DOHH2 (cell line): Measurements from ENCODE around the gene IL31.

Experiments
- H3F3A ChIP-seq: fragments of 200-600 bp; sonication (generic), shearing (Covaris generic); 2 replicates; pipeline ENCODE4 v1.6.0; 2016; ENCODE audit warnings: antibody characterized with exemption, mild to moderate bottlenecking; ENCODE audit not compliant: control insufficient read depth, insufficient read depth
- H3K27ac ChIP-seq: fragments of 200-600 bp; sonication (generic); 2 replicates; pipeline ENCODE4 v1.5.1; 2014; ENCODE audit warnings: low read depth, mild to moderate bottlenecking, low read length, moderate library complexity
- H3K27me3 ChIP-seq: fragments of 200-600 bp; sonication (generic); 2 replicates; pipeline ENCODE4 v1.6.1; 2014; ENCODE audit warnings: mild to moderate bottlenecking, low read length, mixed read lengths; ENCODE audit not compliant: control insufficient read depth
- H3K36me3 ChIP-seq: fragments of 200-600 bp; sonication (generic); 2 replicates; pipeline ENCODE4 v1.6.1; 2014; ENCODE audit warnings: mild to moderate bottlenecking, low read length, moderate library complexity, mixed read lengths; ENCODE audit not compliant: control insufficient read depth
- H3K4me1 ChIP-seq: fragments of 200-600 bp; sonication (generic); 2 replicates; pipeline ENCODE4 v1.6.1; 2014; ENCODE audit warnings: mild to moderate bottlenecking, low read length, mixed read lengths; ENCODE audit not compliant: control insufficient read depth
- H3K4me2 ChIP-seq: fragments of 200-600 bp; sonication (generic); 2 replicates; pipeline ENCODE4 v1.6.0; 2014; ENCODE audit warnings: mild to moderate bottlenecking, low read length, moderate library complexity
- H3K4me3 ChIP-seq: fragments of 200-600 bp; sonication (generic); 2 replicates; pipeline ENCODE4 v1.5.1; 2014; ENCODE audit warnings: mild to moderate bottlenecking, low read length, mixed read lengths
- H3K79me2 ChIP-seq: fragments of 200-600 bp; sonication (generic); 2 replicates; pipeline ENCODE4 v1.6.1; 2014; ENCODE audit warnings: mild to moderate bottlenecking, low read length, mixed read lengths; ENCODE audit not compliant: control insufficient read depth
- H3K9me2 ChIP-seq: fragments of 200-600 bp; sonication (generic); replicated peaks from 2 replicates; pipeline ENCODE4 v1.6.1; 2014; ENCODE audit warnings: mild to moderate bottlenecking, low read length, mixed read lengths; ENCODE audit not compliant: control insufficient read depth
- H3K9me3 ChIP-seq: fragments of 200-600 bp; sonication (generic); 2 replicates; pipeline ENCODE4 v1.6.1; 2014; ENCODE audit warnings: antibody characterized with exemption, low read length, mixed read lengths; ENCODE audit not compliant: control insufficient read depth, insufficient read depth
- H4K20me1 ChIP-seq: fragments of 200-600 bp; sonication (generic); 2 replicates; pipeline ENCODE4 v1.6.0; 2014; ENCODE audit warnings: low read depth, mild to moderate bottlenecking, antibody characterized with exemption, low read length, moderate library complexity; ENCODE audit not compliant: control insufficient read depth, insufficient read depth
- CTCF ChIP-seq: fragments of 200-600 bp; sonication (generic); IDR thresholded peaks from one replicate; pipeline ENCODE4 v1.5.1; 2014; ENCODE audit warnings: antibody characterized with exemption, mild to moderate bottlenecking, low read depth, low read length; ENCODE audit not compliant: poor library complexity, severe bottlenecking
- EZH2phosphoT487 ChIP-seq: fragments of 200-600 bp; sonication (generic); IDR thresholded peaks from 2 replicates; pipeline ENCODE4 v1.6.1; 2017; ENCODE audit warnings: borderline replicate concordance, mild to moderate bottlenecking, antibody characterized with exemption, low read length, moderate library complexity, mixed read lengths

Gene IL31

DNA sequence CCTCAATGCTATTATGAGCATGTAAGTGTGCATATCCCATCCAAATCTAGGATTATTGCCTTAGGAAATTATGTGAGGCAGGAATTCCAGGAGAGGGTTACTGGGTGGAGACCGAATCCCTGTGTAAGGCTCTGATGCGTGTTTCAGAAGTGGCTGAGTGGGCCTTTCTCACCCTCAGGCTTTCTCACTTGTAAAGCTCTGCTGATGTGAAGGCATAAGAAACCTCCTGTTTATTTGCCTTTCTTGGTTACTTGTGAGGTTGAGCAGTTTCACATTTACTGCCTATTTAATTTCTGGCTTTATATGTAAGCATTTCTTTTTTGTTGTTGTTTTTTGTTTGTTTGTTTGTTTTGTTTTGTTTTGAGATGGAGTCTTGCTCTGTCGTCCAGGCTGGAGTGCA is 11.0 kb downstream of the IL31 start:
- Histone ChIP-seq H3K27ac (no peak overlapping the region), H3K9me3 (no peaks in the 10 kb centered on the region), H3K4me2 (no peak overlapping the region), H3K36me3 (no peaks in the 10 kb centered on the region), H3K9me2 (no peaks in the 10 kb centered on the region), H3K4me1 (no peaks in the 10 kb centered on the region), H4K20me1 (no peaks in the 10 kb centered on the region), H3F3A (no peaks in the 10 kb centered on the region), H3K79me2 (no peaks in the 10 kb centered on the region), H3K4me3 (no peak overlapping the region), H3K27me3 (peaks cover 19% of the 10 kb centered on the region)
- TF ChIP-seq CTCF = no peak
- no peak for TF ChIP-seq EZH2phosphoT487

GRCh38 chr12:122161682-122162081 is 12.3 kb downstream of the IL31 start:
- Histone ChIP-seq H3K27me3 (peaks cover 11% of the 10 kb centered on the region), H3K9me2 (no peaks in the 10 kb centered on the region), H3K4me1 (no peaks in the 10 kb centered on the region), H3K27ac (no peak overlapping the region), H3F3A (no peaks in the 10 kb centered on the region), H3K4me2 (no peak overlapping the region), H3K4me3 (no peak overlapping the region), H3K79me2 (no peaks in the 10 kb centered on the region), H4K20me1 (no peaks in the 10 kb centered on the region), H3K36me3 (no peaks in the 10 kb centered on the region), H3K9me3 (no peaks in the 10 kb centered on the region)
- TF ChIP-seq CTCF = no peak
- no peak for TF ChIP-seq EZH2phosphoT487

- no peaks in the 10 kb centered on the region for H3F3A ChIP-seq
- H4K20me1 ChIP-seq = no peaks in the 10 kb centered on the region
- no peak overlapping the region for H3K4me2 ChIP-seq
- peaks cover 8% of the 10 kb centered on the region; the same call in 1 of the 2 replicates for H3K27me3 ChIP-seq
- H3K4me3 ChIP-seq = no peak overlapping the region
- no peaks in the 10 kb centered on the region for H3K9me2 ChIP-seq
- TF ChIP-seq CTCF (no peak), EZH2phosphoT487 (no peak)
- no peaks in the 10 kb centered on the region for H3K36me3 ChIP-seq
- H3K27ac ChIP-seq = no peak overlapping the region
- H3K4me1 ChIP-seq = no peaks in the 10 kb centered on the region
- H3K79me2 ChIP-seq = no peaks in the 10 kb centered on the region
- H3K9me3 ChIP-seq = no peaks in the 10 kb centered on the region
Measured at GRCh38 chr12:122160761-122161160, 13.3 kb downstream of the IL31 start.

DNA sequence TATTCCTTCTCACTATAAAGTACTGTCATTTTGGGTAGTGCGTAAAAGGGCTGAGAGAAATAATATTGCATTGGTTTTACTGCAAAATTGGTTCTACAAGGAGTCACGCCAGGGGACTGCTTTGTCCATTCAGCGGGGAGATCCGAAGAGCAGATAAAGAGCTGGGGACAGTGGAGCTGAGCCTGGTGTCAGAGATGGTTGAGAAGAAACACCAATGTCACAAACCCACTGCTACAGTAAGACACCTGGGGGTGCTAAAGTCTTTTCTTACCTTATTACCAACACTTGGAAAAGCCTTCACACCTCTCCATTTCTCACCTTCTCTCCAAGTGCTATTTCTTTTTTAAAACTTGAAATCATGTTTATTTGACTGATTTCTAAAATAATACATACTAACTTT is 14.1 kb downstream of the IL31 start:
- Histone ChIP-seq H3K36me3 (no peaks in the 10 kb centered on the region), H3K27me3 (peaks cover 2% of the 10 kb centered on the region; the same call in 1 of the 2 replicates), H3K4me3 (no peak overlapping the region), H3F3A (no peaks in the 10 kb centered on the region), H3K9me3 (no peaks in the 10 kb centered on the region), H4K20me1 (no peaks in the 10 kb centered on the region), H3K79me2 (no peaks in the 10 kb centered on the region), H3K4me1 (no peaks in the 10 kb centered on the region), H3K27ac (no peak overlapping the region), H3K4me2 (no peak overlapping the region), H3K9me2 (no peaks in the 10 kb centered on the region)
- no peak for TF ChIP-seq CTCF
- no peak for TF ChIP-seq EZH2phosphoT487
